G401.6 (cell line): ENCODE data around the gene ITGB3.
"Not testable (repeated sequence)": the region's sequence is repeated elsewhere in the genome, so short reads cannot be mapped to it uniquely, and the experiment has no call there.

Experiments
- FAIRE-seq: peaks from 2 replicates; lab custom pipeline; 2012; peaks lifted over from hg19 to GRCh38; lab: Jason Lieb, UNC

ITGB3 gene

GRCh38 chr17:47253541-47254402, at the start of gene ITGB3:
Gene ITGB3, plus strand, starts transcription at chr17:47253827. Its CDS starts 35 bp downstream, at chr17:47253862.
- no peak for FAIRE-seq

- no peak for FAIRE-seq
Measured at GRCh38 chr17:47203984-47204721, 49.5 kb upstream of the ITGB3 start.

- no peak for FAIRE-seq
Measured at GRCh38 chr17:47204722-47205418, 48.8 kb upstream of the ITGB3 start.

GRCh38 chr17:47205419-47205963, 48.1 kb upstream of the ITGB3 start:
- no peak for FAIRE-seq

- FAIRE-seq, result no peak
Measured at GRCh38 chr17:47207143-47208067, 46.2 kb upstream of the ITGB3 start.

- FAIRE-seq, result no peak
Measured at GRCh38 chr17:47208744-47209488, 44.7 kb upstream of the ITGB3 start, which contains the start of gene MYL4. Gene MYL4, plus strand, starts transcription at chr17:47209348. Its CDS starts 75 bp downstream, at chr17:47209423.

GRCh38 chr17:47209499-47209898, 44.1 kb upstream of the ITGB3 start:
- FAIRE-seq, result no peak

- no peak for FAIRE-seq
Measured at GRCh38 chr17:47210105-47210504, 43.5 kb upstream of the ITGB3 start.

GRCh38 chr17:47210779-47211178, 42.8 kb upstream of the ITGB3 start:
- FAIRE-seq, result no peak

- no peak for FAIRE-seq
Measured at GRCh38 chr17:47212458-47212857, 41.2 kb upstream of the ITGB3 start.

- no peak for FAIRE-seq
Measured at GRCh38 chr17:47213540-47213939, 40.1 kb upstream of the ITGB3 start.

- no peak for FAIRE-seq
Measured at GRCh38 chr17:47214931-47215330, 38.7 kb upstream of the ITGB3 start.

GRCh38 chr17:47216821-47217220, 36.8 kb upstream of the ITGB3 start:
- FAIRE-seq, result not testable (repeated sequence)

- not testable (repeated sequence) for FAIRE-seq
Measured at GRCh38 chr17:47217279-47217678, 36.3 kb upstream of the ITGB3 start.

- FAIRE-seq, result no peak
Measured at GRCh38 chr17:47218896-47219430, 34.7 kb upstream of the ITGB3 start.

- FAIRE-seq, result no peak
Measured at GRCh38 chr17:47219621-47220475, 33.8 kb upstream of the ITGB3 start.

- no peak for FAIRE-seq
Measured at GRCh38 chr17:47220531-47220999, 33.1 kb upstream of the ITGB3 start.

GRCh38 chr17:47221154-47221553, 32.5 kb upstream of the ITGB3 start:
- no peak for FAIRE-seq

- no peak for FAIRE-seq
Measured at GRCh38 chr17:47222047-47222446, 31.6 kb upstream of the ITGB3 start.
